Transverse colon (tissue), 4 donors: ENCODE measurements around the gene SNCG.
"Not testable (repeated sequence)": the region's sequence is repeated elsewhere in the genome, so short reads cannot be mapped to it uniquely, and the experiment has no call there.

Experiments
- CTCF ChIP-seq, 5 experiments: fragments of 200-600 bp in 3 of 5; fragments of 450-650 bp in 2 of 5; sonication (generic) in 3 of 5; IDR thresholded peaks; 1 replicate in 2 of 5; 2 replicates in 3 of 5; pipeline ENCODE4 v1.5.1; 2016 to 2017; ENCODE audit warnings: antibody characterized with exemption in 5 of 5, inconsistent platforms in 3 of 5, mild to moderate bottlenecking in 2 of 5, moderate library complexity in 1 of 5
- POLR2A ChIP-seq: fragments of 450-650 bp; IDR thresholded peaks from one replicate; pipeline ENCODE4 v1.6.1; 2016; ENCODE audit warnings: antibody characterized with exemption, mild to moderate bottlenecking, moderate library complexity
- POLR2AphosphoS5 ChIP-seq, 3 donors: sonication (generic); formaldehyde crosslinking; IDR thresholded peaks; one replicate each; pipeline ENCODE4 v1.6.1; 2016; ENCODE audit warnings: antibody characterized with exemption in 3 of 3

GRCh38 chr10:87007124-87007523, 48.7 kb downstream of the SNCG start:
- not testable (repeated sequence) for TF ChIP-seq CTCF (IDR thresholded peaks at IDR 0.05); POLR2A; POLR2AphosphoS5 (IDR thresholded peaks at IDR 0.05)
